ENCODE data around the gene ROR1. TPM values are rescaled to one million over a fixed set of nuclear protein-coding genes. Genes with fewer than 3 reads are reported as not detected.
A peak's percentile ranks its signal among the peaks of the same experiment; 100 is the strongest.

The ROR1 gene
- total RNA-seq, 1 donor from 2014 or later = 11.0 TPM

DNA sequence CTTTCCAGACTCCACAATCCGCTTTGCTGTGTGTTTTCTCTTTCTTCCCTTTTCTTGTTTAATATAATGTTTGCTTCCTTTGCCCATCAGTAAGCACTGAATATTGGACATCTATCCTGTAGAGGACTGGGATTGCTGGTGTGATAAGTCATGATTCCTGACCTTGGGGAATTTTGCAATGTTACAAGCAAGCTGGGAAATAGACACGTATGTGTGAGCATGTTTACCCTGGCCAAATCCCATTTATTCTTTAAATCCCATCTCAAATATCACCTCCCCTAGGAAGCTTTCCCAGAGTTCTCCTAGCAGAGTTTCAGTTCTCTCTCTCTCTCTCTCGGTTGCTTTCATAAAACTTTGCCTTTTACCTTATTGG, 155.3 kb downstream of the ROR1 start:
- no peak for DNase-seq (ENCODE audit: low read depth, low spot score)
- no peak overlapping the region for H3K4me3 Mint-ChIP-seq
- H3K36me3 Mint-ChIP-seq (ENCODE audit: low read depth) = peaks cover 2% of the 10 kb centered on the region
- peak overlapping the region; percentile 65 for H3K27ac Mint-ChIP-seq (ENCODE audit: unreplicated experiment)
- no peaks in the 10 kb centered on the region for H3K27me3 Mint-ChIP-seq (ENCODE audit: low read depth)
- no peaks in the 10 kb centered on the region for H3K9me3 Mint-ChIP-seq
- H3K4me1 Mint-ChIP-seq = peaks cover 17% of the 10 kb centered on the region
- TF ChIP-seq CTCF (conservative IDR thresholded peaks at IDR 0.05) = no peak

GRCh38 chr1:63931468-63931867, 157.7 kb downstream of the ROR1 start:
- no peak for DNase-seq (ENCODE audit: low read depth, low spot score)
- Mint-ChIP-seq H3K4me3 (no peak overlapping the region), H3K4me1 (peaks cover 25% of the 10 kb centered on the region), H3K36me3 (ENCODE audit: low read depth) (no peaks in the 10 kb centered on the region), H3K9me3 (no peaks in the 10 kb centered on the region), H3K27me3 (ENCODE audit: low read depth) (no peaks in the 10 kb centered on the region), H3K27ac (ENCODE audit: unreplicated experiment) (no peak overlapping the region)
- no peak for TF ChIP-seq CTCF (conservative IDR thresholded peaks at IDR 0.05)

DNA sequence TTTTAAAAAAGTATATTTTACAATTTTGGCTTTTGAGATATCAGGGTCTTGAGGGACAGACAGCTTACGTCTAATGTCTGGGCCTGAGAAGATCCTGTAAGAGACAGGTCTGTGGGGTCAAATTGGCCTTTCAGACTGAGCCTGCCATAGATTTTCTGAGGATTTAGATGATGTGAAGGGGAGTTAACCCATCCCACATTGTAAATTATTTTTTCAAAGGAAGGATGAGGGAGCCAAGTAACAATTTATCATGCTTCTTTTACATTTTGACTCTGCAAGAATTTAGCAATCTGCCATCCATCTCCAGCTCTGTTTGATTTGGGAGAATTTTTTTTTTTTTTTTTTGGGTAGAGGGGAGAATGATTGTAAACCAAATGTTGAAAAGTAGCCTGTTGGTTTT, 160.9 kb downstream of the ROR1 start:
- Mint-ChIP-seq H3K9me3 (no peaks in the 10 kb centered on the region), H3K27ac (ENCODE audit: unreplicated experiment) (no peak overlapping the region), H3K4me3 (no peak overlapping the region), H3K27me3 (ENCODE audit: low read depth) (no peaks in the 10 kb centered on the region), H3K36me3 (ENCODE audit: low read depth) (no peaks in the 10 kb centered on the region), H3K4me1 (peaks cover 8% of the 10 kb centered on the region)
- no peak for TF ChIP-seq CTCF (conservative IDR thresholded peaks at IDR 0.05)
- DNase-seq (ENCODE audit: low read depth, low spot score) = no peak

DNA sequence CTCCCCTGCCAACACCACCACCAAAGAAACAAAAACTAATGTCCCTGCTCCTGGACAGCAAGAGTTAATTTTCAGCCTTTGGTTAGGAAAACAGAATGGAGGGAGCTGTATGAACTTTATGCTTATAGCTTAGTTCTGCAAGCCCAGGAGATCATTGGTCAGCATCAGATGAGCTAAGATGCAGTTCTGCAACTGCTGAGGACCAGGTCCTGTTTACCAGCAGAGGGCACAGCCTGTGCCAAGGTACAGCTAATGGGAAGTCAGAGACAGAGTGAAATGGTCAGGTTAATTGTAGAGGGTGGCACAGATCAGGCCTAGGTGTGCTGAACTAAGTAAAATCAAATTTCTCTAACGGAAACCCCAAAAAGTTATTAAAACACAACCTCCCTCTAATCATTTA, 161.3 kb downstream of the ROR1 start:
- H3K36me3 Mint-ChIP-seq (ENCODE audit: low read depth) = no peaks in the 10 kb centered on the region
- H3K4me1 Mint-ChIP-seq = peaks cover 8% of the 10 kb centered on the region
- no peak overlapping the region for H3K4me3 Mint-ChIP-seq
- no peak for DNase-seq (ENCODE audit: low read depth, low spot score)
- no peaks in the 10 kb centered on the region for H3K27me3 Mint-ChIP-seq (ENCODE audit: low read depth)
- H3K9me3 Mint-ChIP-seq = no peaks in the 10 kb centered on the region
- no peak for TF ChIP-seq CTCF (conservative IDR thresholded peaks at IDR 0.05)
- H3K27ac Mint-ChIP-seq (ENCODE audit: unreplicated experiment) = no peak overlapping the region

- Mint-ChIP-seq H3K36me3 (ENCODE audit: low read depth) (no peaks in the 10 kb centered on the region), H3K4me1 (peaks cover 8% of the 10 kb centered on the region), H3K4me3 (no peak overlapping the region), H3K27ac (ENCODE audit: unreplicated experiment) (no peak overlapping the region), H3K27me3 (ENCODE audit: low read depth) (no peaks in the 10 kb centered on the region), H3K9me3 (no peaks in the 10 kb centered on the region)
- no peak for DNase-seq (ENCODE audit: low read depth, low spot score)
- TF ChIP-seq CTCF (conservative IDR thresholded peaks at IDR 0.05) = no peak
These were observed 161.7 kb downstream of the ROR1 start for GRCh38 chr1:63935553-63935952.

DNA sequence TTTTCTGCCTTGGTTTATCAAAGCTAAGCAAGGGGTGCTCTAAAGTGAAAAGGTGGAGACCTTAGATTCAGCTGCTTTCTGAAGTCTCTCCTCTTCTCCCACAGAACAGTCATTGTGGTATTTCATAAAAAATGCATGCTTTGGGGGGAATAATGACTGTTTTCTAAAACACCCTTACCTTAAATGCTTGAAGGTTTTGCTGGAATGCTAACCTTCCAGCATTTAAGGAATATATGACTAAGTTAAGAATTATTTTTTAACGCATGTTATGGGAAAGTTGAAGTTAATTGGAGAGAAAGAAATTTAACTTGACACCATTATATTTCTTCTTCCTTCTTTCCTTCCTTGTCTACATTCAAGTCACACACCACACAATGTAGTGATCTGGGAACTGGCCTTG, 162.5 kb downstream of the ROR1 start:
- H3K4me1 Mint-ChIP-seq = peaks cover 8% of the 10 kb centered on the region
- no peak for DNase-seq (ENCODE audit: low read depth, low spot score)
- H3K27me3 Mint-ChIP-seq (ENCODE audit: low read depth) = no peaks in the 10 kb centered on the region
- H3K27ac Mint-ChIP-seq (ENCODE audit: unreplicated experiment) = no peak overlapping the region
- no peak for TF ChIP-seq CTCF (conservative IDR thresholded peaks at IDR 0.05)
- H3K9me3 Mint-ChIP-seq = no peaks in the 10 kb centered on the region
- H3K36me3 Mint-ChIP-seq (ENCODE audit: low read depth) = no peaks in the 10 kb centered on the region
- H3K4me3 Mint-ChIP-seq = no peak overlapping the region

Measured in neural crest cell (in vitro differentiated cells).